ENCODE data around the gene TET1.
A peak's percentile ranks its signal among the peaks of the same experiment; 100 is the strongest.
"Not testable (repeated sequence)": the region's sequence is repeated elsewhere in the genome, so short reads cannot be mapped to it uniquely, and the experiment has no call there.

TET1 gene

GRCh38 chr10:68705548-68705947, 145.4 kb downstream of the TET1 start:
- Histone ChIP-seq H2AFZ (ENCODE audit: low read depth) (no peak overlapping the region), H3K9ac (no peak overlapping the region), H3K4me3 (IDR thresholded peaks at IDR 0.05; ENCODE audit: insufficient read depth, low read depth, low read length) (no peak overlapping the region), H3K4me2 (no peak overlapping the region), H3K4me1 (ENCODE audit: low read depth, poor library complexity, severe bottlenecking) (no peaks in the 10 kb centered on the region), H3K36me3 (ENCODE audit: insufficient read depth) (no peaks in the 10 kb centered on the region), H3K79me2 (ENCODE audit: insufficient read depth, low read depth) (no peaks in the 10 kb centered on the region), H3K27me3 (ENCODE audit: insufficient read depth, low read depth) (no peaks in the 10 kb centered on the region), H4K20me1 (ENCODE audit: insufficient read depth) (no peaks in the 10 kb centered on the region), H3K27ac (no peak overlapping the region)
- no peak for TF ChIP-seq CTCF (conservative IDR thresholded peaks at IDR 0.05; ENCODE audit: low read depth, low read length)

- not testable (repeated sequence) for H3K9ac ChIP-seq; H3K27ac ChIP-seq; H3K79me2 ChIP-seq (ENCODE audit: insufficient read depth, low read depth); H3K4me1 ChIP-seq (ENCODE audit: low read depth, poor library complexity, severe bottlenecking); H3K4me3 ChIP-seq (IDR thresholded peaks at IDR 0.05; ENCODE audit: insufficient read depth, low read depth, low read length); H2AFZ ChIP-seq (ENCODE audit: low read depth); H3K36me3 ChIP-seq (ENCODE audit: insufficient read depth); H3K4me2 ChIP-seq; H3K27me3 ChIP-seq (ENCODE audit: insufficient read depth, low read depth); H4K20me1 ChIP-seq (ENCODE audit: insufficient read depth)
Observed at GRCh38 chr10:68708987-68709386, 148.8 kb downstream of the TET1 start.

- not testable (repeated sequence) for H3K36me3 ChIP-seq (ENCODE audit: insufficient read depth); H3K4me1 ChIP-seq (ENCODE audit: low read depth, poor library complexity, severe bottlenecking); H3K4me2 ChIP-seq; H2AFZ ChIP-seq (ENCODE audit: low read depth); H4K20me1 ChIP-seq (ENCODE audit: insufficient read depth); H3K4me3 ChIP-seq (IDR thresholded peaks at IDR 0.05; ENCODE audit: insufficient read depth, low read depth, low read length); H3K27me3 ChIP-seq (ENCODE audit: insufficient read depth, low read depth); H3K9ac ChIP-seq; H3K27ac ChIP-seq; H3K79me2 ChIP-seq (ENCODE audit: insufficient read depth, low read depth)
Observed at GRCh38 chr10:68713065-68713464, 152.9 kb downstream of the TET1 start.

GRCh38 chr10:68717435-68717834, 157.3 kb downstream of the TET1 start:
- Histone ChIP-seq H3K36me3 (ENCODE audit: insufficient read depth) (no peaks in the 10 kb centered on the region), H3K4me1 (ENCODE audit: low read depth, poor library complexity, severe bottlenecking) (peaks cover 3% of the 10 kb centered on the region), H3K27me3 (ENCODE audit: insufficient read depth, low read depth) (no peaks in the 10 kb centered on the region), H3K4me2 (no peak overlapping the region), H3K27ac (no peak overlapping the region), H2AFZ (ENCODE audit: low read depth) (no peak overlapping the region), H3K79me2 (ENCODE audit: insufficient read depth, low read depth) (peaks cover 14% of the 10 kb centered on the region), H3K4me3 (IDR thresholded peaks at IDR 0.05; ENCODE audit: insufficient read depth, low read depth, low read length) (no peak overlapping the region), H3K9ac (no peak overlapping the region), H4K20me1 (ENCODE audit: insufficient read depth) (no peaks in the 10 kb centered on the region)
- TF ChIP-seq CTCF (conservative IDR thresholded peaks at IDR 0.05; ENCODE audit: low read depth, low read length): no peak

- TF ChIP-seq CTCF (conservative IDR thresholded peaks at IDR 0.05; ENCODE audit: low read depth, low read length): no peak
- H3K4me3 ChIP-seq (IDR thresholded peaks at IDR 0.05; ENCODE audit: insufficient read depth, low read depth, low read length): peak within 1 kb of the TSS; percentile 39
- peak within 1 kb of the TSS; percentile 81 for H3K27ac ChIP-seq
- peaks cover 18% of the 10 kb centered on the region for H3K79me2 ChIP-seq (ENCODE audit: insufficient read depth, low read depth)
- peaks cover 8% of the 10 kb centered on the region for H3K4me1 ChIP-seq (ENCODE audit: low read depth, poor library complexity, severe bottlenecking)
- no peaks in the 10 kb centered on the region; the same call in 1 of the 2 replicates for H3K36me3 ChIP-seq (ENCODE audit: insufficient read depth)
- H3K9ac ChIP-seq: peak within 1 kb of the TSS; percentile 94
- H3K27me3 ChIP-seq (ENCODE audit: insufficient read depth, low read depth): no peaks in the 10 kb centered on the region
- peak within 1 kb of the TSS; percentile 55 for H3K4me2 ChIP-seq
- H2AFZ ChIP-seq (ENCODE audit: low read depth): peak within 1 kb of the TSS; percentile 77
- H4K20me1 ChIP-seq (ENCODE audit: insufficient read depth): no peaks in the 10 kb centered on the region
Observed at GRCh38 chr10:68720793-68721672, 160.9 kb downstream of the TET1 start, which contains the start of gene CCAR1. Gene CCAR1 (plus strand): TSS chr10:68721239. CDS start chr10:68722505, 1,266 bp downstream.

Measured in KMS-11 (cell line).